K562 (cell line): ENCODE data around the gene FAM200B. TPM values are rescaled to one million over a fixed set of nuclear protein-coding genes. Genes with fewer than 3 reads are reported as not detected.

Experiments used
- ATAC-seq: fragments of 200-7000 bp; cut with Tn5 transposase; 3 replicates; pipeline ENCODE4 v1.9.1; 2020; ENCODE audit warnings: moderate library complexity
- BruUV-seq: library from RNA; stranded (reverse); fragments of 400-500 nt; replicated peaks from 2 replicates; lab custom pipeline; 2021; lab: Mats Ljungman, UMichigan
- CTCF ChIA-PET: fragments of 300-600 bp; formaldehyde crosslinking; extraction: SDS; loops from one replicate; lab custom pipeline; 2021; ENCODE audit warnings: low intra/inter-chr PET ratio; lab: Yijun Ruan, JAX
- POLR2A ChIA-PET: fragments of 300-600, 350-650 bp; sonication (Branson Sonifier 250); formaldehyde crosslinking; extraction: SDS; loops from one replicate; lab custom pipeline; 2021; ENCODE audit warnings: antibody characterized with exemption, inconsistent platforms; lab: Yijun Ruan, JAX
- DNase-seq, 4 experiments: peaks; one replicate each; pipeline versions ENCODE4 v3.0.0 to v3.0.0-alpha.2; 2011 to 2018; ENCODE audit warnings: low spot score in 3 of 4, mixed read lengths in 3 of 4; ENCODE audit errors: extremely low read depth in 1 of 4
- FAIRE-seq: peaks from 2 replicates; lab custom pipeline; 2011; peaks lifted over from hg19 to GRCh38; lab: Jason Lieb, UNC
- H2AFZ ChIP-seq: 2 replicates; pipeline ENCODE4 v1.6.0; 2011; ENCODE audit warnings: low read depth, low read length, control low read depth, inconsistent platforms
- H3K27ac ChIP-seq: fragments of 200-600 bp; 3 replicates; pipeline ENCODE4 v1.8.0; 2011; ENCODE audit warnings: low read depth, mild to moderate bottlenecking, control low read depth, inconsistent platforms, low read length, moderate library complexity, mixed read lengths; ENCODE audit errors: extremely low read depth
- H3K27me3 ChIP-seq, 2 experiments: fragments of 300-600 bp in 1 of 2; 2 replicates in 1 of 2; 3 replicates in 1 of 2; pipeline versions ENCODE4 v1.6.0 to v1.8.0; 2011; ENCODE audit warnings: inconsistent platforms in 2 of 2, low read length in 2 of 2, mild to moderate bottlenecking in 1 of 2, mixed read lengths in 1 of 2, moderate library complexity in 1 of 2; ENCODE audit not compliant: control insufficient read depth in 2 of 2, insufficient read depth in 2 of 2
- H3K36me3 ChIP-seq: fragments of 300-600 bp; 3 replicates; pipeline ENCODE4 v1.8.0; 2011; ENCODE audit warnings: mild to moderate bottlenecking, low read length, inconsistent platforms; ENCODE audit not compliant: control insufficient read depth, insufficient read depth
- H3K4me1 ChIP-seq, 2 experiments: fragments of 200-600 bp in 1 of 2; replicated peaks in 1 of 2; 2 replicates in 1 of 2; 3 replicates in 1 of 2; pipeline versions ENCODE4 v1.5.1 to v1.8.0; 2011; ENCODE audit warnings: inconsistent platforms in 2 of 2, low read length in 2 of 2, mild to moderate bottlenecking in 1 of 2, mixed read lengths in 1 of 2, moderate library complexity in 1 of 2; ENCODE audit not compliant: control insufficient read depth in 2 of 2, insufficient read depth in 2 of 2
- H3K4me2 ChIP-seq: 2 replicates; pipeline ENCODE4 v1.6.1; 2011; ENCODE audit warnings: low read length, control low read depth, inconsistent platforms, mixed read lengths; ENCODE audit not compliant: insufficient read depth
- H3K4me3 ChIP-seq: fragments of 200-600 bp; sonication (generic), shearing (Covaris generic); 2 replicates; pipeline ENCODE4 v1.5.1; 2016; ENCODE audit warnings: control low read depth, inconsistent platforms
- H3K79me2 ChIP-seq: fragments of 200-600 bp; 3 replicates; pipeline ENCODE4 v1.8.0; 2011; ENCODE audit warnings: low read length, inconsistent platforms; ENCODE audit not compliant: control insufficient read depth, insufficient read depth
- H3K9ac ChIP-seq, 2 experiments: 2 replicates each; pipeline versions ENCODE4 v1.6.0 to v1.6.1; 2011; ENCODE audit warnings: low read depth in 2 of 2, low read length in 2 of 2, control low read depth in 1 of 2, inconsistent platforms in 1 of 2, mild to moderate bottlenecking in 1 of 2, mixed read lengths in 1 of 2; ENCODE audit not compliant: insufficient read depth in 1 of 2
- H3K9me1 ChIP-seq: one replicate; pipeline ENCODE4 v1.6.0; 2011; ENCODE audit warnings: inconsistent platforms, mild to moderate bottlenecking, low read length, moderate library complexity; ENCODE audit not compliant: control insufficient read depth, insufficient read depth
- H3K9me3 ChIP-seq: replicated peaks from 2 replicates; pipeline ENCODE4 v1.5.1; 2011; ENCODE audit warnings: low read depth, low read length, inconsistent platforms; ENCODE audit not compliant: control insufficient read depth, insufficient read depth
- H4K20me1 ChIP-seq: replicated peaks from 2 replicates; pipeline ENCODE4 v1.6.1; 2011; ENCODE audit warnings: low read length, inconsistent platforms, mixed read lengths; ENCODE audit not compliant: control insufficient read depth, insufficient read depth
- ARNT ChIP-seq, 2 experiments: fragments of 450-650 bp; IDR thresholded peaks; 2 replicates each; pipeline ENCODE4 v1.6.1; 2016; ENCODE audit warnings: mild to moderate bottlenecking in 1 of 2
- ASH1L ChIP-seq: fragments of 450-650 bp; IDR thresholded peaks from 2 replicates; pipeline ENCODE4 v1.6.1; 2018; ENCODE audit warnings: borderline replicate concordance, mild to moderate bottlenecking, low read depth; ENCODE audit not compliant: partially characterized antibody
- CC2D1A ChIP-seq: fragments of 450-650 bp; IDR thresholded peaks from 2 replicates; pipeline ENCODE4 v1.6.1; 2017; ENCODE audit warnings: mild to moderate bottlenecking
- CEBPG ChIP-seq, 3 experiments: fragments of 200-800 bp in 1 of 3; sonication (Bioruptor generic) in 1 of 3; sonication (generic) in 1 of 3; formaldehyde crosslinking in 1 of 3; IDR thresholded peaks in 2 of 3; conservative IDR thresholded peaks in 1 of 3; 2 replicates each; pipeline versions ENCODE4 v1.6.1 to v1.8.0; 2016 to 2022; ENCODE audit warnings: missing compliant biosample characterization in 2 of 3, missing genetic modification characterization in 2 of 3, mild to moderate bottlenecking in 1 of 3, missing genetic modification reagents in 1 of 3
- CEBPZ ChIP-seq: fragments of 150-350 bp; IDR thresholded peaks from 2 replicates; pipeline ENCODE4 v1.6.1; 2014; ENCODE audit warnings: low read depth, mild to moderate bottlenecking, low read length, borderline replicate concordance
- DACH1 ChIP-seq: fragments of 450-650 bp; IDR thresholded peaks from 2 replicates; pipeline ENCODE4 v1.6.1; 2018; ENCODE audit not compliant: partially characterized antibody
- HINFP ChIP-seq: fragments of 450-650 bp; conservative IDR thresholded peaks from 2 replicates; pipeline ENCODE4 v1.6.1; 2016; ENCODE audit warnings: missing genetic modification characterization, low read depth, mild to moderate bottlenecking, control low read depth, missing compliant biosample characterization
- HNRNPL ChIP-seq: fragments of 200-400 bp; formaldehyde crosslinking; IDR thresholded peaks from 2 replicates; pipeline ENCODE4 v1.6.1; 2017; ENCODE audit warnings: low read depth, mild to moderate bottlenecking, low read length
- MEF2A ChIP-seq: IDR thresholded peaks from 2 replicates; pipeline ENCODE4 v1.6.1; 2011; ENCODE audit warnings: low read depth, mild to moderate bottlenecking, low read length, moderate library complexity; ENCODE audit not compliant: control insufficient read depth
- NFE2 ChIP-seq: IDR thresholded peaks from 2 replicates; pipeline ENCODE4 v1.6.1; 2014; ENCODE audit warnings: antibody characterized with exemption, low read depth
- NFE2L1 ChIP-seq: fragments of 450-650 bp; IDR thresholded peaks from 2 replicates; pipeline ENCODE4 v1.6.1; 2016; ENCODE audit warnings: missing genetic modification characterization, low read depth, mild to moderate bottlenecking, missing compliant biosample characterization, moderate library complexity, borderline replicate concordance
- NRF1 ChIP-seq, 2 experiments: fragments of 450-650 bp; IDR thresholded peaks in 1 of 2; conservative IDR thresholded peaks in 1 of 2; 2 replicates each; pipeline ENCODE4 v1.6.1; 2014; ENCODE audit warnings: mild to moderate bottlenecking in 2 of 2
- TEAD1 ChIP-seq, 2 experiments: fragments of 450-650 bp in 1 of 2; sonication (generic) in 1 of 2; formaldehyde crosslinking; IDR thresholded peaks; 2 replicates each; pipeline versions ENCODE4 v1.4.0 to v1.8.0; 2020 to 2022; ENCODE audit warnings: mild to moderate bottlenecking in 2 of 2, missing genetic modification reagents in 1 of 2
- WGBS: fragments of 100-300 bp; shearing (Covaris generic); methylation state at CpG from one replicate; pipeline ENCODE4 v1.1.6; 2016; ENCODE audit warnings: low coverage, mixed read lengths; ENCODE audit not compliant: insufficient coverage; ENCODE audit errors: missing lambda C conversion rate; 5-methylcytosine and 5-hydroxymethylcytosine counted together
- in situ Hi-C: fragments of 300-500 bp; cut with MboI; formaldehyde crosslinking; loops from 4 replicates; pipeline ENCODE4 v1.15.0; 2018; ENCODE audit warnings: inconsistent platforms, mixed read lengths
- intact Hi-C: fragments of 100-400 bp; cut with micrococcal nuclease; formaldehyde crosslinking; loops from 2 replicates; pipeline ENCODE4 v1.14.2; 2022
- polyA plus RNA-seq, 8 experiments: library from polyadenylated mRNA; depleted of rRNA in 4 of 8; stranded (reverse) in 5 of 8; unstranded in 3 of 8; fragments of >200 nt; fragmentation: Nextera tagmentation in 2 of 8; fragmentation: Illumina TruSeq in 1 of 8; extraction: Ambion mirVana in 2 of 8; extraction: Trizol in 1 of 8; gene quantifications; 2 replicates each; pipeline versions ENCODE4 v1.2.1 to v1.2.3, GENCODE V29; 2011 to 2014; ENCODE audit warnings: inconsistent platforms in 1 of 8, missing spikeins in 1 of 8
- total RNA-seq, 7 experiments: library from RNA; depleted of rRNA in 6 of 7; stranded (reverse); fragments of >200 nt in 6 of 7; fragmentation: Illumina TruSeq in 2 of 7; extraction: Trizol in 2 of 7; gene quantifications; 2 replicates each; pipeline versions ENCODE4 v1.2.1 to v1.2.3, GENCODE V29; 2011 to 2021; ENCODE audit warnings: low replicate concordance in 1 of 7
- TF ChIP-seq, protein P1 (sequence below): fragments of 250-450 bp; sonication (Bioruptor Pico); IDR thresholded peaks from 2 replicates; pipeline ENCODE4 v1.5.0; 2020; ENCODE audit warnings: mild to moderate bottlenecking, borderline replicate concordance

The FAM200B gene
- total and polyA plus RNA-seq, 9 of the 15 experiments (the other 6 are each of a cell fraction or from before 2014, with no cell fraction given), result 17.4 to 48.0 (median 25.5) TPM

- TF ChIP-seq CEBPG (CRISPR knock-in tag; IDR thresholded peaks at IDR 0.05) (no peak), CEBPG (tag; conservative IDR thresholded peaks at IDR 0.05 in 1 of 2, IDR thresholded peaks at IDR 0.05 in 1 of 2) (no peak), TEAD1 (CRISPR knock-in tag; IDR thresholded peaks at IDR 0.05) (no peak), HINFP (tag) (no peak), CEBPZ (no peak)
Measured at GRCh38 chr4:15692602-15693001, 11.0 kb downstream of the FAM200B start (continued).

DNA sequence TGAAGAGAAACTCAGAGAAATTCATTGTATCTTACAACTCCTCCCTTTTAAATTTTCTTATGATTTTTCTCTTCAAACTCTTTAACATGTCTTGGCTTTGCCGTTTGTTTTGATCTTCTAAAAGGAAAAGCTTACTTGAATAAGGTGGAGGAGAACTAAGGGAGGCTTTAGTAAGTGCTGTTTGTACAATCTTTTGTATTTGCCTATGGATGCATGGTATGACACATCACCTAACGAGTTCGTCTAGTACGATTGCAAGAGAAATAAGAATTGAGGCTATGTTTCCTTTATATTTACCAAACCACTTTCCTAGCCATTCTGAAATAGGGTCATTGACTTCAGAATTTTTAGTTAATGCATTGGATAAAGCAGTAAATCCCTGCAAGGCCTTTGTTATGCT, 12.8 kb downstream of the FAM200B start:
- CTCF ChIA-PET, result no interaction called here
- BruUV-seq, result no TSS peak
- no peaks in the 10 kb centered on the region for H4K20me1 ChIP-seq
- peaks cover 3% of the 10 kb centered on the region; the same call in 1 of the 2 replicates for H3K9me3 ChIP-seq
- no peak overlapping the region for H3K27ac ChIP-seq
- H2AFZ ChIP-seq, result no peak overlapping the region
- FAIRE-seq (no peak), ATAC-seq (no peak), DNase-seq (no peak)
- no peaks in the 10 kb centered on the region for H3K9me1 ChIP-seq
- no peak overlapping the region for H3K9ac ChIP-seq
- intact Hi-C loops (no loop called here), in situ Hi-C loops (no loop called here)
- no peaks in the 10 kb centered on the region for H3K36me3 ChIP-seq
- H3K79me2 ChIP-seq, result no peaks in the 10 kb centered on the region
- H3K27me3 ChIP-seq, result peaks cover 8 to 12% of the 10 kb centered on the region in 2 experiments; a peak in 4 of 5 replicates
- POLR2A ChIA-PET, result no interaction called here
- 5% methylated on average over 4 of the region's 4 CpGs for WGBS
- no peaks in the 10 kb centered on the region for H3K4me1 ChIP-seq
- H3K4me3 ChIP-seq, result no peak overlapping the region
- no peak overlapping the region for H3K4me2 ChIP-seq
- TF ChIP-seq CC2D1A (no peak), DACH1 (no peak), NFE2 (no peak), NRF1 (conservative IDR thresholded peaks at IDR 0.05 in 1 of 2, IDR thresholded peaks at IDR 0.05 in 1 of 2) (no peak), NFE2L1 (tag) (no peak), MEF2A (no peak), ASH1L (no peak), ARNT (IDR thresholded peaks at IDR 0.05) (no peak), HNRNPL (no peak)
- TF ChIP-seq, protein P1, sequence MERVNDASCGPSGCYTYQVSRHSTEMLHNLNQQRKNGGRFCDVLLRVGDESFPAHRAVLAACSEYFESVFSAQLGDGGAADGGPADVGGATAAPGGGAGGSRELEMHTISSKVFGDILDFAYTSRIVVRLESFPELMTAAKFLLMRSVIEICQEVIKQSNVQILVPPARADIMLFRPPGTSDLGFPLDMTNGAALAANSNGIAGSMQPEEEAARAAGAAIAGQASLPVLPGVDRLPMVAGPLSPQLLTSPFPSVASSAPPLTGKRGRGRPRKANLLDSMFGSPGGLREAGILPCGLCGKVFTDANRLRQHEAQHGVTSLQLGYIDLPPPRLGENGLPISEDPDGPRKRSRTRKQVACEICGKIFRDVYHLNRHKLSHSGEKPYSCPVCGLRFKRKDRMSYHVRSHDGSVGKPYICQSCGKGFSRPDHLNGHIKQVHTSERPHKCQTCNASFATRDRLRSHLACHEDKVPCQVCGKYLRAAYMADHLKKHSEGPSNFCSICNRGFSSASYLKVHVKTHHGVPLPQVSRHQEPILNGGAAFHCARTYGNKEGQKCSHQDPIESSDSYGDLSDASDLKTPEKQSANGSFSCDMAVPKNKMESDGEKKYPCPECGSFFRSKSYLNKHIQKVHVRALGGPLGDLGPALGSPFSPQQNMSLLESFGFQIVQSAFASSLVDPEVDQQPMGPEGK (CRISPR knock-in tag), result no peak
